HepG2 (cell line): ENCODE results near the gene IFITM5. TPM values are rescaled to one million over a fixed set of nuclear protein-coding genes. Genes with fewer than 3 reads are reported as not detected.

Experiments used
- ATAC-seq: fragments of 200-7000 bp; cut with Tn5 transposase; 3 replicates; pipeline ENCODE4 v1.9.1; 2020; ENCODE audit warnings: mild to moderate bottlenecking, moderate library complexity
- BruUV-seq: library from RNA; stranded (reverse); fragments of 400-500 nt; replicated peaks from 2 replicates; lab custom pipeline; 2021; lab: Mats Ljungman, UMichigan
- CTCF ChIA-PET: fragments of 300-600 bp; formaldehyde crosslinking; extraction: SDS; loops from one replicate; lab custom pipeline; 2021; ENCODE audit warnings: low total read pairs, inconsistent platforms, low intra/inter-chr PET ratio; lab: Yijun Ruan, JAX
- POLR2A ChIA-PET: fragments of 350-600 bp; sonication (Branson Sonifier 250); formaldehyde crosslinking; loops from one replicate; lab custom pipeline; 2020; ENCODE audit warnings: antibody characterized with exemption, inconsistent platforms; lab: Yijun Ruan, JAX
- DNase-seq: peaks from one replicate; pipeline ENCODE4 v3.0.0-alpha.2; 2015; ENCODE audit warnings: low spot score
- FAIRE-seq: peaks from 3 replicates; lab custom pipeline; 2011; peaks lifted over from hg19 to GRCh38; lab: Jason Lieb, UNC
- H2AFZ ChIP-seq: one replicate; pipeline ENCODE4 v1.6.1; 2011; ENCODE audit warnings: low read length, inconsistent platforms
- H3K27ac ChIP-seq: fragments of 300-600 bp; 3 replicates; pipeline ENCODE4 v1.8.0; 2011; ENCODE audit warnings: mixed run types, mild to moderate bottlenecking, mixed read lengths, low read length, inconsistent platforms; ENCODE audit not compliant: insufficient read depth; ENCODE audit errors: extremely low read length
- H3K27me3 ChIP-seq, 2 experiments: fragments of 200-600 bp in 1 of 2; 2 replicates in 1 of 2; 3 replicates in 1 of 2; pipeline versions ENCODE4 v1.6.0 to v1.8.0; 2011; ENCODE audit warnings: low read length in 2 of 2, mild to moderate bottlenecking in 2 of 2, moderate library complexity in 2 of 2, inconsistent platforms in 1 of 2; ENCODE audit not compliant: insufficient read depth in 2 of 2, control insufficient read depth in 1 of 2
- H3K36me3 ChIP-seq, 2 experiments: fragments of 200-600 bp in 1 of 2; replicated peaks in 1 of 2; 2 replicates in 1 of 2; 3 replicates in 1 of 2; pipeline versions ENCODE4 v1.5.1 to v1.8.0; 2011; ENCODE audit warnings: low read length in 2 of 2, inconsistent platforms in 1 of 2; ENCODE audit not compliant: insufficient read depth in 2 of 2, control insufficient read depth in 1 of 2
- H3K4me1 ChIP-seq: 2 replicates; pipeline ENCODE4 v1.5.1; 2012; ENCODE audit warnings: low read length, inconsistent platforms; ENCODE audit not compliant: insufficient read depth
- H3K4me2 ChIP-seq: 2 replicates; pipeline ENCODE4 v1.6.0; 2011; ENCODE audit warnings: low read depth, low read length, inconsistent platforms
- H3K4me3 ChIP-seq, 3 experiments: fragments of 200-600 bp in 1 of 3; sonication (generic), shearing (Covaris generic) in 1 of 3; replicated peaks in 1 of 3; 2 replicates each; pipeline ENCODE4 v1.5.1; 2011 to 2016; ENCODE audit warnings: low read length in 3 of 3, inconsistent platforms in 2 of 3, low read depth in 2 of 3, mild to moderate bottlenecking in 2 of 3, control low read depth in 1 of 3, mixed read lengths in 1 of 3; ENCODE audit not compliant: insufficient read depth in 1 of 3
- H3K79me2 ChIP-seq: one replicate; pipeline ENCODE4 v1.6.1; 2011; ENCODE audit warnings: low read length, inconsistent platforms; ENCODE audit not compliant: insufficient read depth
- H3K9ac ChIP-seq: 2 replicates; pipeline ENCODE4 v1.6.0; 2011; ENCODE audit warnings: mild to moderate bottlenecking, low read depth, low read length, inconsistent platforms; ENCODE audit not compliant: insufficient read depth
- H3K9me3 ChIP-seq: 2 replicates; pipeline ENCODE4 v1.5.1; 2012; ENCODE audit warnings: mild to moderate bottlenecking, low read length
- H4K20me1 ChIP-seq: 2 replicates; pipeline ENCODE4 v1.6.0; 2011; ENCODE audit warnings: inconsistent platforms, mild to moderate bottlenecking, low read length, moderate library complexity; ENCODE audit not compliant: insufficient read depth
- ELF1 ChIP-seq: sonication (generic); formaldehyde crosslinking; IDR thresholded peaks from 2 replicates; pipeline ENCODE4 v1.4.0; 2020; ENCODE audit warnings: missing genetic modification reagents
- FOXK1 ChIP-seq: sonication (generic); formaldehyde crosslinking; IDR thresholded peaks from 2 replicates; pipeline ENCODE4 v1.4.0; 2020; ENCODE audit warnings: low read depth, missing genetic modification reagents, borderline replicate concordance
- HES4 ChIP-seq: sonication (generic); formaldehyde crosslinking; IDR thresholded peaks from 2 replicates; pipeline ENCODE4 v1.9.0; 2021; ENCODE audit warnings: mild to moderate bottlenecking, missing genetic modification reagents, borderline replicate concordance
- JUNB ChIP-seq: sonication (generic); formaldehyde crosslinking; IDR thresholded peaks from 2 replicates; pipeline ENCODE4 v1.8.0; 2022; ENCODE audit warnings: missing genetic modification reagents, mild to moderate bottlenecking, borderline replicate concordance
- KLF11 ChIP-seq: IDR thresholded peaks from 2 replicates; pipeline ENCODE4 v1.6.1; 2016; ENCODE audit warnings: missing compliant biosample characterization
- MYC ChIP-seq: sonication (generic); formaldehyde crosslinking; IDR thresholded peaks from 2 replicates; pipeline ENCODE4 v1.9.0; 2021; ENCODE audit warnings: missing genetic modification reagents, borderline replicate concordance
- SMARCC2 ChIP-seq: fragments of 450-650 bp; IDR thresholded peaks from 2 replicates; pipeline ENCODE4 v1.6.1; 2017; ENCODE audit warnings: antibody characterized with exemption, mild to moderate bottlenecking
- TERF1 ChIP-seq: sonication (generic); formaldehyde crosslinking; IDR thresholded peaks from 2 replicates; pipeline ENCODE4 v1.8.0; 2022; ENCODE audit warnings: mild to moderate bottlenecking, missing genetic modification reagents, moderate library complexity
- ZFP91 ChIP-seq: sonication (generic); formaldehyde crosslinking; IDR thresholded peaks from 2 replicates; pipeline ENCODE4 v1.9.0; 2022; ENCODE audit warnings: missing genetic modification reagents, mild to moderate bottlenecking, borderline replicate concordance
- ZNF512B ChIP-seq: sonication (generic); formaldehyde crosslinking; IDR thresholded peaks from 2 replicates; pipeline ENCODE4 v1.5.1; 2020; ENCODE audit warnings: missing genetic modification reagents, mild to moderate bottlenecking, borderline replicate concordance
- ZNF878 ChIP-seq: sonication (generic); formaldehyde crosslinking; IDR thresholded peaks from 2 replicates; pipeline ENCODE4 v1.8.1; 2023; ENCODE audit warnings: mild to moderate bottlenecking, missing genetic modification reagents, moderate library complexity
- WGBS: methylation state at CpG from one replicate; pipeline ENCODE4 v1.1.6; 2017; ENCODE audit warnings: low lambda C conversion rate; 5-methylcytosine and 5-hydroxymethylcytosine counted together
- in situ Hi-C: cut with HindIII; loops from 2 replicates; pipeline ENCODE4 v1.10.0; 2017; ENCODE audit warnings: low pct_unique_long_range_greater_than_20kb; ENCODE audit not compliant: extremely low pct_ligation_motif_present
- intact Hi-C: fragments of 100-400 bp; cut with micrococcal nuclease; formaldehyde crosslinking; loops from one replicate; pipeline ENCODE4 v1.10.0; 2022; ENCODE audit not compliant: unreplicated experiment
- polyA plus RNA-seq, 8 experiments: library from polyadenylated mRNA; depleted of rRNA in 3 of 8; stranded (reverse) in 7 of 8; unstranded in 1 of 8; fragments of >200 nt; fragmentation: Illumina TruSeq in 4 of 8; extraction: Trizol in 4 of 8; gene quantifications; 2 replicates each; pipeline versions ENCODE4 v1.2.1 to v1.2.3, GENCODE V29; 2011 to 2016; ENCODE audit warnings: low read depth in 4 of 8, missing spikeins in 1 of 8, mixed read lengths in 1 of 8; ENCODE audit not compliant: insufficient read depth in 1 of 8
- total RNA-seq, 5 experiments: library from RNA; depleted of rRNA; stranded (reverse); fragments of >200 nt; fragmentation: Illumina TruSeq; extraction: Trizol; gene quantifications; 2 replicates each; pipeline ENCODE4 v1.2.3, GENCODE V29; 2016; ENCODE audit warnings: low read depth in 1 of 5

IFITM5 gene
- total and polyA plus RNA-seq, 2 of the 13 experiments (the other 11 are each of a cell fraction or from before 2014, with no cell fraction given), result not detected

- WGBS, result 98% methylated on average over 8 of the region's 8 CpGs
- Histone ChIP-seq H3K79me2 (no peaks in the 10 kb centered on the region), H3K4me1 (peaks cover 8% of the 10 kb centered on the region; the same call in 1 of the 2 replicates), H3K4me2 (no peak overlapping the region), H2AFZ (no peak overlapping the region), H3K4me3 (no peak overlapping the region), H3K27ac (no peak overlapping the region), H3K36me3 (peaks cover 28 to 45% of the 10 kb centered on the region in 2 experiments; a peak in 4 of 5 replicates), H3K27me3 (no peaks in the 10 kb centered on the region), H3K9me3 (no peaks in the 10 kb centered on the region), H4K20me1 (no peaks in the 10 kb centered on the region), H3K9ac (no peak overlapping the region)
- no TSS peak for BruUV-seq
- TF ChIP-seq TERF1, result no peak
- TF ChIP-seq SMARCC2, result no peak
- no peak for TF ChIP-seq FOXK1 (CRISPR knock-in tag)
- no peak for TF ChIP-seq JUNB (CRISPR knock-in tag)
- TF ChIP-seq ELF1, result no peak
- in situ Hi-C loops, result no loop called here
- DNase-seq, result no peak
- FAIRE-seq, result no peak
- ATAC-seq, result no peak
- intact Hi-C loops, result no loop called here
- ChIA-PET CTCF (no interaction called here), POLR2A (no interaction called here)
Observed at GRCh38 chr11:252666-253065, 46.7 kb downstream of the IFITM5 start.

- Histone ChIP-seq H4K20me1 (no peaks in the 10 kb centered on the region), H3K9ac (no peak overlapping the region), H2AFZ (no peak overlapping the region), H3K36me3 (peaks cover 28 to 50% of the 10 kb centered on the region in 2 experiments; a peak in 4 of 5 replicates), H3K79me2 (no peaks in the 10 kb centered on the region), H3K9me3 (no peaks in the 10 kb centered on the region), H3K4me2 (no peak overlapping the region), H3K27me3 (no peaks in the 10 kb centered on the region), H3K4me3 (no peak overlapping the region), H3K27ac (no peak overlapping the region), H3K4me1 (no peaks in the 10 kb centered on the region)
- no TSS peak for BruUV-seq
- FAIRE-seq (no peak), DNase-seq (no peak), ATAC-seq (no peak)
- intact Hi-C loops (no loop called here), in situ Hi-C loops (no loop called here)
- ChIA-PET POLR2A (interaction anchor here (1.2 kb wide), 1 partner anchor 105 kb away, joined by 4 read pairs; no protein-coding TSS in a partner anchor), CTCF (no interaction called here)
- 96% methylated on average over 10 of the region's 10 CpGs for WGBS
- TF ChIP-seq HES4 (CRISPR knock-in tag) (no peak), MYC (CRISPR knock-in tag) (no peak), ZNF878 (no peak), ZNF512B (no peak), KLF11 (CRISPR knock-in tag) (no peak), ZFP91 (CRISPR knock-in tag) (no peak)
Observed at GRCh38 chr11:251550-251949, 47.8 kb downstream of the IFITM5 start.
